T-cell (primary cell): ENCODE data around the gene PVR. TPM values are rescaled to one million over a fixed set of nuclear protein-coding genes. Genes with fewer than 3 reads are reported as not detected.

Source experiments
- ATAC-seq, 4 experiments: fragments of 200-7000 bp in 3 of 4; fragments of 150-1000 bp in 1 of 4; cut with Tn5 transposase; replicated peaks in 1 of 4; 1 replicate in 3 of 4; 2 replicates in 1 of 4; pipeline ENCODE4 v1.10.0; 2021; ENCODE audit warnings: moderate library complexity in 3 of 4, mild to moderate bottlenecking in 2 of 4, moderate number of reproducible peaks in 1 of 4
- CTCF ChIA-PET, 2 donors: fragments of 300-600 bp; sonication (Branson Sonifier 250); formaldehyde crosslinking; loops; one replicate each; lab custom pipeline; 2022; ENCODE audit warnings: antibody characterized with exemption in 2 of 2; lab: Charles Lee
- POLR2A ChIA-PET, 2 donors: fragments of 300-600 bp; sonication (Branson Sonifier 250); formaldehyde crosslinking; loops; one replicate each; lab custom pipeline; 2022; ENCODE audit warnings: antibody characterized with exemption in 2 of 2; lab: Charles Lee
- DNase-seq, 35 experiments: peaks; one replicate each; pipeline versions ENCODE4 v3.0.0 to v3.0.0-alpha.2; 2013 to 2023
- H3K27ac ChIP-seq: one replicate; pipeline ENCODE4 v1.5.1; 2013; ENCODE audit warnings: low read length
- H3K27me3 ChIP-seq, 2 experiments: replicated peaks in 1 of 2; 1 replicate in 1 of 2; 2 replicates in 1 of 2; pipeline versions ENCODE4 v1.6.1 to v1.7.0; 2013; ENCODE audit warnings: low read length in 1 of 2, mixed read lengths in 1 of 2; ENCODE audit not compliant: control insufficient read depth in 2 of 2, insufficient read depth in 2 of 2; ENCODE audit errors: extremely low read depth in 1 of 2
- H3K36me3 ChIP-seq, 2 donors: 1 replicate in 1 of 2; 2 replicates in 1 of 2; pipeline versions ENCODE4 v1.6.1 to v1.7.0; 2013; ENCODE audit warnings: low read length in 1 of 2; ENCODE audit not compliant: control insufficient read depth in 2 of 2, insufficient read depth in 1 of 2; ENCODE audit errors: extremely low read depth in 1 of 2
- H3K4me1 ChIP-seq, 2 experiments: 1 replicate in 1 of 2; 2 replicates in 1 of 2; pipeline versions ENCODE4 v1.6.1 to v1.7.0; 2013; ENCODE audit warnings: low read length in 2 of 2, mixed read lengths in 1 of 2; ENCODE audit not compliant: insufficient read depth in 2 of 2, control insufficient read depth in 1 of 2; ENCODE audit errors: extremely low read depth in 1 of 2
- H3K4me3 ChIP-seq, 2 donors: 1 replicate in 1 of 2; 2 replicates in 1 of 2; pipeline versions ENCODE4 v1.5.1 to v1.7.0; 2013; ENCODE audit warnings: mild to moderate bottlenecking in 2 of 2, low read length in 1 of 2, moderate library complexity in 1 of 2; ENCODE audit not compliant: control insufficient read depth in 1 of 2; ENCODE audit errors: extremely low read depth in 1 of 2
- H3K9me3 ChIP-seq: 2 replicates; pipeline ENCODE4 v1.7.0; 2013
- H3K27ac Mint-ChIP-seq, 2 donors: one replicate each; pipeline ENCODE4 v1.8.0; 2020 to 2021; ENCODE audit warnings: mild to moderate bottlenecking in 2 of 2, mixed read lengths in 2 of 2
- H3K27me3 Mint-ChIP-seq, 2 donors: one replicate each; pipeline ENCODE4 v1.8.0; 2021 to 2022; ENCODE audit warnings: mixed read lengths in 2 of 2
- H3K36me3 Mint-ChIP-seq: one replicate; pipeline ENCODE4 v1.8.0; 2021; ENCODE audit warnings: mixed read lengths
- H3K4me1 Mint-ChIP-seq, 3 donors: one replicate each; pipeline ENCODE4 v1.8.0; 2020 to 2022; ENCODE audit warnings: mixed read lengths in 3 of 3, mild to moderate bottlenecking in 1 of 3
- H3K4me3 Mint-ChIP-seq, 3 donors: one replicate each; pipeline ENCODE4 v1.8.0; 2020 to 2022; ENCODE audit warnings: mild to moderate bottlenecking in 3 of 3, mixed read lengths in 3 of 3, moderate library complexity in 3 of 3
- H3K9me3 Mint-ChIP-seq, 3 donors: one replicate each; pipeline ENCODE4 v1.8.0; 2020 to 2022; ENCODE audit warnings: mixed read lengths in 3 of 3
- WGBS: methylation state at CpG from one replicate; pipeline ENCODE4 v1.1.5; 2013; ENCODE audit warnings: missing lambda C conversion rate; ENCODE audit not compliant: insufficient coverage; 5-methylcytosine and 5-hydroxymethylcytosine counted together
- total RNA-seq, 35 experiments: library from RNA in 6 of 35; stranded (reverse) in 6 of 35; fragments of 120-200 nt in 1 of 35; gene quantifications; one replicate each; pipeline versions ENCODE4 v1.2.1 to v1.2.4 and lab custom pipeline; 2013 to 2026

Gene PVR
- total RNA-seq, 5 donors from 2014 or later (not counting 1 experiment from before 2014, with no cell fraction given), result 1.2 to 3.4 (median 2.8) TPM

- Mint-ChIP-seq H3K36me3 (no peaks in the 10 kb centered on the region), H3K4me1 (peaks cover 27 to 36% (median 31%) of the 10 kb centered on the region in 3 donors), H3K27ac (no peak overlapping the region), H3K9me3 (no peaks in the 10 kb centered on the region), H3K4me3 (no peak overlapping the region), H3K27me3 (peaks cover 12 to 19% of the 10 kb centered on the region in 2 donors)
- no peak for DNase-seq
- ChIA-PET POLR2A (no interaction called here), CTCF (no interaction called here)
- no peak for ATAC-seq
- no peak overlapping the region for H3K4me3 ChIP-seq
- no peaks in the 10 kb centered on the region for H3K9me3 ChIP-seq
- no peak overlapping the region for H3K27ac ChIP-seq
- no peaks in the 10 kb centered on the region for H3K36me3 ChIP-seq
- peaks cover 4 to 26% of the 10 kb centered on the region in 2 experiments for H3K4me1 ChIP-seq
- 83% methylated on average over 1 of the region's 7 CpGs for WGBS
- peaks cover 0 to 27% of the 10 kb centered on the region in 2 experiments for H3K27me3 ChIP-seq
These were observed 44.2 kb downstream of the PVR start for GRCh38 chr19:44687888-44688287.

GRCh38 chr19:44689290-44690130, 45.8 kb downstream of the PVR start:
- Mint-ChIP-seq H3K27ac (peak overlapping the region in 1 of 2 donors; percentile 0), H3K9me3 (no peaks in the 10 kb centered on the region)
- POLR2A ChIA-PET, result interaction anchor here in 1 of 2 donors (0.8 kb wide), 1 partner anchor 81 kb away, joined by 7 read pairs; no protein-coding TSS in a partner anchor

GRCh38 chr19:44690131-44690440, 46.4 kb downstream of the PVR start:
- H3K4me3 ChIP-seq, result no peak overlapping the region
- Mint-ChIP-seq H3K36me3 (no peaks in the 10 kb centered on the region), H3K4me3 (no peak overlapping the region), H3K27me3 (peaks cover 7 to 12% of the 10 kb centered on the region in 2 donors), H3K9me3 (no peaks in the 10 kb centered on the region), H3K27ac (peak overlapping the region in 1 of 2 donors; percentile 0), H3K4me1 (peaks cover 30 to 34% (median 34%) of the 10 kb centered on the region in 3 donors)
- H3K4me1 ChIP-seq, result peaks cover 4 to 25% of the 10 kb centered on the region in 2 experiments
- ChIA-PET CTCF (interaction anchor here (0.6 to 3.3 kb wide), 3 partner anchors 81 to 933 kb away, joined by 3 to 13 read pairs (median 7); no protein-coding TSS in a partner anchor), POLR2A (no interaction called here)
- H3K27ac ChIP-seq, result no peak overlapping the region
- no peaks in the 10 kb centered on the region for H3K9me3 ChIP-seq
- WGBS, result no CpG with 5 or more reads among the region's 3 CpGs
- no peaks in the 10 kb centered on the region for H3K36me3 ChIP-seq
- DNase-seq, result no peak
- no peak for ATAC-seq
- peaks cover 0 to 12% of the 10 kb centered on the region in 2 experiments for H3K27me3 ChIP-seq

More at GRCh38 chr19:44689290-44690130, 45.8 kb downstream of the PVR start:
- ATAC-seq (peak; percentile 35 to 65 (median 39)), DNase-seq (peak; percentile 45 to 87 (median 69))
- peaks cover 4 to 29% of the 10 kb centered on the region in 2 experiments for H3K4me1 ChIP-seq
- no peaks in the 10 kb centered on the region for H3K36me3 Mint-ChIP-seq
- 43% methylated on average over 11 of the region's 11 CpGs for WGBS
- CTCF ChIA-PET, result interaction anchor here (1.4 to 3.3 kb wide), 2 partner anchors 81 kb away, joined by 7 to 13 read pairs; no protein-coding TSS in a partner anchor
- H3K9me3 ChIP-seq, result no peaks in the 10 kb centered on the region
- no peak overlapping the region for H3K4me3 ChIP-seq
- H3K27ac ChIP-seq, result no peak overlapping the region
- H3K27me3 Mint-ChIP-seq, result peaks cover 8 to 15% of the 10 kb centered on the region in 2 donors
- H3K4me1 Mint-ChIP-seq, result peaks cover 33 to 38% (median 38%) of the 10 kb centered on the region in 3 donors
- no peaks in the 10 kb centered on the region for H3K36me3 ChIP-seq
- H3K27me3 ChIP-seq, result peaks cover 0 to 15% of the 10 kb centered on the region in 2 experiments
- no peak overlapping the region for H3K4me3 Mint-ChIP-seq

- H3K4me3 Mint-ChIP-seq, result peak overlapping the region; percentile 65 to 67 (median 65)
- H3K36me3 Mint-ChIP-seq, result no peaks in the 10 kb centered on the region
- WGBS, result 0% methylated on average over 1 of the region's 5 CpGs
- no peak for DNase-seq
- no peaks in the 10 kb centered on the region for H3K36me3 ChIP-seq
- H3K4me1 Mint-ChIP-seq, result peaks cover 28 to 35% (median 32%) of the 10 kb centered on the region in 3 donors
- H3K27me3 ChIP-seq, result peaks cover 0 to 7% of the 10 kb centered on the region in 2 experiments
- peak; percentile 60 to 66 (median 64) for ATAC-seq
- ChIA-PET POLR2A (no interaction called here), CTCF (no interaction called here)
- peaks cover 3 to 4% of the 10 kb centered on the region in 2 donors for H3K27me3 Mint-ChIP-seq
- peaks cover 4 to 23% of the 10 kb centered on the region in 2 experiments for H3K4me1 ChIP-seq
- H3K4me3 ChIP-seq, result peak overlapping the region in 1 of 2 donors; percentile 22
- peak overlapping the region; percentile 79 for H3K27ac ChIP-seq
- no peaks in the 10 kb centered on the region for H3K9me3 Mint-ChIP-seq
- H3K27ac Mint-ChIP-seq, result peak overlapping the region; percentile 93
- no peaks in the 10 kb centered on the region for H3K9me3 ChIP-seq
These were observed 48.6 kb downstream of the PVR start for GRCh38 chr19:44692379-44692721.

- 33% methylated on average over 2 of the region's 2 CpGs for WGBS
- peak overlapping the region in 1 of 3 donors; percentile 19 for H3K4me3 Mint-ChIP-seq
These were observed 50.5 kb downstream of the PVR start for GRCh38 chr19:44694184-44694579.

GRCh38 chr19:44696939-44697669, 53.4 kb downstream of the PVR start:
- Histone ChIP-seq H3K4me3 (no peak overlapping the region), H3K36me3 (no peaks in the 10 kb centered on the region), H3K27ac (no peak overlapping the region), H3K27me3 (peaks cover 0 to 22% of the 10 kb centered on the region in 2 experiments), H3K4me1 (peaks cover 4 to 9% of the 10 kb centered on the region in 2 experiments), H3K9me3 (no peaks in the 10 kb centered on the region)
- ATAC-seq (no peak), DNase-seq (no peak)
- H3K9me3 Mint-ChIP-seq, result no peaks in the 10 kb centered on the region
- POLR2A ChIA-PET, result no interaction called here
- no peak overlapping the region for H3K4me3 Mint-ChIP-seq
- WGBS, result 67% methylated on average over 17 of the region's 22 CpGs
- H3K27me3 Mint-ChIP-seq, result peaks cover 0 to 3% of the 10 kb centered on the region in 2 donors
- H3K4me1 Mint-ChIP-seq, result peaks cover 14 to 17% (median 14%) of the 10 kb centered on the region in 3 donors
- no peaks in the 10 kb centered on the region for H3K36me3 Mint-ChIP-seq
- CTCF ChIA-PET, result no interaction called here
- peak overlapping the region in 1 of 2 donors; percentile 34 for H3K27ac Mint-ChIP-seq

More at GRCh38 chr19:44694184-44694579, 50.5 kb downstream of the PVR start:
- Histone ChIP-seq H3K27ac (no peak overlapping the region), H3K27me3 (peaks cover 0 to 17% of the 10 kb centered on the region in 2 experiments), H3K36me3 (no peaks in the 10 kb centered on the region), H3K4me3 (no peak overlapping the region), H3K9me3 (no peaks in the 10 kb centered on the region), H3K4me1 (peaks cover 4 to 22% of the 10 kb centered on the region in 2 experiments)
- H3K4me1 Mint-ChIP-seq, result peaks cover 27 to 31% (median 30%) of the 10 kb centered on the region in 3 donors
- H3K27ac Mint-ChIP-seq, result peak overlapping the region; percentile 58 to 59
- H3K27me3 Mint-ChIP-seq, result peaks cover 0 to 3% of the 10 kb centered on the region in 2 donors
- no peak for ATAC-seq
- ChIA-PET POLR2A (no interaction called here), CTCF (no interaction called here)
- no peaks in the 10 kb centered on the region for H3K36me3 Mint-ChIP-seq
- peak in 9 of 35 experiments; percentile 5 to 28 (median 10) for DNase-seq
- no peaks in the 10 kb centered on the region for H3K9me3 Mint-ChIP-seq
